NCI-H128 (cell line): Measurements from ENCODE around the gene KRTAP21-1.
"Not testable (repeated sequence)": the region's sequence is repeated elsewhere in the genome, so short reads cannot be mapped to it uniquely, and the experiment has no call there.

Source experiments
- DNase-seq: peaks from one replicate; lab custom pipeline; 2025; ENCODE audit not compliant: unreplicated experiment; lab: John Stamatoyannopoulos, UW

KRTAP21-1 gene

GRCh38 chr21:30755328-30755727 lies at the start of gene KRTAP21-1:
Gene KRTAP21-1, minus strand, starts transcription at chr21:30755428. Its CDS starts 50 bp downstream, at chr21:30755378.
- DNase-seq: not testable (repeated sequence)

GRCh38 chr21:30800605-30801004 lies 45.4 kb upstream of the KRTAP21-1 start:
- DNase-seq: no peak

- DNase-seq: no peak
These were observed 38.5 kb upstream of the KRTAP21-1 start for GRCh38 chr21:30793581-30794314.

GRCh38 chr21:30779249-30779648 lies 24.0 kb upstream of the KRTAP21-1 start:
- no peak for DNase-seq

GRCh38 chr21:30769724-30770431 lies 14.7 kb upstream of the KRTAP21-1 start:
- no peak for DNase-seq

GRCh38 chr21:30760776-30761175 lies 5.5 kb upstream of the KRTAP21-1 start:
- no peak for DNase-seq

GRCh38 chr21:30758306-30758705 lies 3.1 kb upstream of the KRTAP21-1 start:
- no peak for DNase-seq

- DNase-seq: no peak
These were observed 8.1 kb downstream of the KRTAP21-1 start, which contains the start of gene KRTAP21-2 for GRCh38 chr21:30747159-30747558. Gene KRTAP21-2, minus strand, starts transcription at chr21:30747259. Its CDS starts 57 bp downstream, at chr21:30747202.

GRCh38 chr21:30740462-30740861 lies 14.8 kb downstream of the KRTAP21-1 start:
- no peak for DNase-seq

GRCh38 chr21:30733026-30733425 lies 22.2 kb downstream of the KRTAP21-1 start:
- DNase-seq: no peak

GRCh38 chr21:30726726-30727125 lies 28.5 kb downstream of the KRTAP21-1 start:
- DNase-seq: no peak

- DNase-seq: no peak
These were observed 35.8 kb downstream of the KRTAP21-1 start for GRCh38 chr21:30719401-30719800.

GRCh38 chr21:30718239-30718909 lies 36.9 kb downstream of the KRTAP21-1 start, which contains the start of gene KRTAP21-3:
Gene KRTAP21-3, minus strand, starts transcription at chr21:30718777. Its CDS starts 18 bp downstream, at chr21:30718759.
- no peak for DNase-seq

- DNase-seq: no peak
These were observed 38.1 kb downstream of the KRTAP21-1 start for GRCh38 chr21:30717105-30717504.

- DNase-seq: no peak
These were observed 40.3 kb downstream of the KRTAP21-1 start for GRCh38 chr21:30714946-30715345.

- no peak for DNase-seq
These were observed 40.8 kb downstream of the KRTAP21-1 start for GRCh38 chr21:30714456-30714855.

GRCh38 chr21:30713766-30714165 lies 41.5 kb downstream of the KRTAP21-1 start:
- DNase-seq: no peak

- no peak for DNase-seq
These were observed 44.7 kb downstream of the KRTAP21-1 start for GRCh38 chr21:30710499-30710898.

GRCh38 chr21:30707409-30707808 lies 47.8 kb downstream of the KRTAP21-1 start:
- DNase-seq: no peak
